Trophoblast cell (in vitro differentiated cells and primary cell): ENCODE data around the gene SLC36A4. TPM values are rescaled to one million over a fixed set of nuclear protein-coding genes. Genes with fewer than 3 reads are reported as not detected.
A peak's percentile ranks its signal among the peaks of the same experiment; 100 is the strongest.
"Not testable (repeated sequence)": the region's sequence is repeated elsewhere in the genome, so short reads cannot be mapped to it uniquely, and the experiment has no call there.

ENCODE experiments used
- DNase-seq, 2 donors: peaks; one replicate each; pipeline ENCODE4 v3.0.0-alpha.2; 2016
- H2AFZ ChIP-seq: 2 replicates; pipeline ENCODE4 v1.6.1; 2013; ENCODE audit warnings: low read length, moderate library complexity, mild to moderate bottlenecking; ENCODE audit not compliant: insufficient read depth, poor library complexity
- H2AK5ac ChIP-seq: 2 replicates; pipeline ENCODE4 v1.6.1; 2013; ENCODE audit warnings: mild to moderate bottlenecking, low read length
- H2BK120ac ChIP-seq: 2 replicates; pipeline ENCODE4 v1.6.1; 2013; ENCODE audit warnings: low read length, mild to moderate bottlenecking, moderate library complexity; ENCODE audit not compliant: insufficient read depth, poor library complexity
- H2BK12ac ChIP-seq: 2 replicates; pipeline ENCODE4 v1.6.1; 2013; ENCODE audit warnings: mild to moderate bottlenecking, low read length, moderate library complexity
- H2BK5ac ChIP-seq: 2 replicates; pipeline ENCODE4 v1.6.1; 2013; ENCODE audit warnings: low read length, low read depth, moderate library complexity, mild to moderate bottlenecking; ENCODE audit not compliant: poor library complexity
- H3K14ac ChIP-seq: 2 replicates; pipeline ENCODE4 v1.6.1; 2013; ENCODE audit warnings: mild to moderate bottlenecking, low read length
- H3K18ac ChIP-seq: 2 replicates; pipeline ENCODE4 v1.6.1; 2013; ENCODE audit warnings: mild to moderate bottlenecking, low read length
- H3K23ac ChIP-seq: 2 replicates; pipeline ENCODE4 v1.6.1; 2013; ENCODE audit warnings: low read length
- H3K27ac ChIP-seq: 2 replicates; pipeline ENCODE4 v1.5.1; 2013; ENCODE audit warnings: low read depth, mild to moderate bottlenecking, inconsistent platforms, low read length, moderate library complexity
- H3K27me3 ChIP-seq: 2 replicates; pipeline ENCODE4 v1.6.1; 2013; ENCODE audit warnings: inconsistent platforms, mild to moderate bottlenecking, low read length, moderate library complexity; ENCODE audit not compliant: insufficient read depth
- H3K36me3 ChIP-seq, 2 experiments: 1 replicate in 1 of 2; 2 replicates in 1 of 2; pipeline ENCODE4 v1.6.1; 2013; ENCODE audit warnings: low read length in 2 of 2, mild to moderate bottlenecking in 2 of 2, moderate library complexity in 1 of 2; ENCODE audit not compliant: insufficient read depth in 2 of 2, control insufficient read depth in 1 of 2
- H3K4ac ChIP-seq: 2 replicates; pipeline ENCODE4 v1.6.1; 2013; ENCODE audit warnings: low read depth, mild to moderate bottlenecking, low read length, moderate library complexity
- H3K4me1 ChIP-seq, 2 experiments: 1 replicate in 1 of 2; 2 replicates in 1 of 2; pipeline ENCODE4 v1.6.1; 2013; ENCODE audit warnings: low read length in 2 of 2, mild to moderate bottlenecking in 2 of 2, moderate library complexity in 1 of 2; ENCODE audit not compliant: insufficient read depth in 2 of 2, control insufficient read depth in 1 of 2
- H3K4me2 ChIP-seq: 2 replicates; pipeline ENCODE4 v1.6.1; 2013; ENCODE audit warnings: inconsistent platforms, mild to moderate bottlenecking, low read length, moderate library complexity
- H3K4me3 ChIP-seq: 2 replicates; pipeline ENCODE4 v1.5.1; 2013; ENCODE audit warnings: mild to moderate bottlenecking, low read depth, low read length, inconsistent platforms
- H3K79me1 ChIP-seq: one replicate; pipeline ENCODE4 v1.6.1; 2013; ENCODE audit warnings: low read length
- H3K79me2 ChIP-seq: 2 replicates; pipeline ENCODE4 v1.6.1; 2013; ENCODE audit warnings: low read length, mild to moderate bottlenecking; ENCODE audit not compliant: control insufficient read depth, insufficient read depth, poor library complexity
- H3K9ac ChIP-seq: 2 replicates; pipeline ENCODE4 v1.6.1; 2013; ENCODE audit warnings: mild to moderate bottlenecking, low read length
- H3K9me3 ChIP-seq: 2 replicates; pipeline ENCODE4 v1.6.1; 2013; ENCODE audit warnings: low read depth, mild to moderate bottlenecking, control low read depth, inconsistent platforms, low read length; ENCODE audit not compliant: insufficient read depth
- H4K12ac ChIP-seq: 2 replicates; pipeline ENCODE4 v1.6.1; 2013; ENCODE audit warnings: low read depth, mild to moderate bottlenecking, low read length, moderate library complexity
- H4K8ac ChIP-seq: 2 replicates; pipeline ENCODE4 v1.6.1; 2013; ENCODE audit warnings: low read depth, mild to moderate bottlenecking, low read length, moderate library complexity
- H4K91ac ChIP-seq: one replicate; pipeline ENCODE4 v1.6.1; 2013; ENCODE audit warnings: low read depth, mild to moderate bottlenecking, low read length, moderate library complexity
- WGBS: extraction: QIAGEN DNeasy Blood & Tissue Kit; methylation state at CpG from one replicate; pipeline ENCODE4 v1.1.7; 2013; ENCODE audit warnings: missing lambda C conversion rate; ENCODE audit not compliant: insufficient read length, insufficient coverage; ENCODE audit errors: extremely low coverage; 5-methylcytosine and 5-hydroxymethylcytosine counted together
- polyA plus RNA-seq: library from polyadenylated mRNA; stranded (reverse); fragments of 200-250 nt; gene quantifications from 2 replicates; pipeline ENCODE4 v1.2.3, GENCODE V29; 2013

Gene SLC36A4
- 21.5 and 22.9 TPM in 2 replicates for polyA plus RNA-seq

- peak within 1 kb of the TSS; percentile 93 for H3K18ac ChIP-seq
- peak within 1 kb of the TSS; percentile 90 for H3K27ac ChIP-seq
- H2BK120ac ChIP-seq, result peak within 1 kb of the TSS; percentile 77
- H3K4me2 ChIP-seq, result peak within 1 kb of the TSS; percentile 83
- H3K4me1 ChIP-seq, result peaks cover 0 to 5% of the 10 kb centered on the region in 2 experiments
- H2BK12ac ChIP-seq, result no peak within 1 kb of the TSS
- H3K4me3 ChIP-seq, result peak within 1 kb of the TSS; percentile 96
- no peak within 1 kb of the TSS for H3K23ac ChIP-seq
- peak within 1 kb of the TSS; percentile 92 for H2AFZ ChIP-seq
- H3K9ac ChIP-seq, result peak within 1 kb of the TSS; percentile 93
- WGBS, result no CpG with 5 or more reads among the region's 81 CpGs
- H3K4ac ChIP-seq, result peak within 1 kb of the TSS; percentile 82
- peak within 1 kb of the TSS; percentile 62 for H2AK5ac ChIP-seq
- H3K79me2 ChIP-seq, result peaks cover 5% of the 10 kb centered on the region
- H4K8ac ChIP-seq, result peak within 1 kb of the TSS; percentile 98
- peak within 1 kb of the TSS; percentile 95 for H3K14ac ChIP-seq
- H3K79me1 ChIP-seq, result peaks cover 7% of the 10 kb centered on the region
- peak; percentile 97 to 98 for DNase-seq
- H3K36me3 ChIP-seq, result no peaks in the 10 kb centered on the region
- H4K12ac ChIP-seq, result peak within 1 kb of the TSS; percentile 76
- peak within 1 kb of the TSS; percentile 97 for H4K91ac ChIP-seq
- peaks cover 2% of the 10 kb centered on the region for H3K9me3 ChIP-seq
- H2BK5ac ChIP-seq, result peak within 1 kb of the TSS; percentile 90
- H3K27me3 ChIP-seq, result no peaks in the 10 kb centered on the region
Observed at GRCh38 chr11:93197380-93198214, at the start of gene SLC36A4. SLC36A4 (minus strand) TSS chr11:93197991; CDS start chr11:93197832, 159 bp downstream.

- WGBS, result no CpG with 5 or more reads among the region's 3 CpGs
- DNase-seq, H3K36me3 ChIP-seq, H3K4ac ChIP-seq, H2BK5ac ChIP-seq, H3K9ac ChIP-seq, H3K27me3 ChIP-seq, H4K91ac ChIP-seq, H3K23ac ChIP-seq, H3K9me3 ChIP-seq, H4K8ac ChIP-seq, H3K4me3 ChIP-seq, H3K27ac ChIP-seq, H2BK12ac ChIP-seq, H3K18ac ChIP-seq, H3K14ac ChIP-seq, H3K79me1 ChIP-seq, H3K79me2 ChIP-seq, H2AK5ac ChIP-seq, H3K4me1 ChIP-seq, H4K12ac ChIP-seq, H2BK120ac ChIP-seq, H2AFZ ChIP-seq, H3K4me2 ChIP-seq: not testable (repeated sequence)
Observed at GRCh38 chr11:93246790-93247189, 49.0 kb upstream of the SLC36A4 start.

GRCh38 chr11:93244018-93244417 is 46.2 kb upstream of the SLC36A4 start:
- no CpG with 5 or more reads among the region's 1 CpG for WGBS
- no peak overlapping the region for H2BK120ac ChIP-seq
- no peak overlapping the region for H3K18ac ChIP-seq
- no peak overlapping the region for H2BK12ac ChIP-seq
- peak in 1 of 2 donors; percentile 80 for DNase-seq
- no peak overlapping the region for H3K4ac ChIP-seq
- H3K4me2 ChIP-seq, result no peak overlapping the region
- H3K4me1 ChIP-seq, result peaks cover 0 to 2% of the 10 kb centered on the region in 2 experiments
- H3K23ac ChIP-seq, result no peak overlapping the region
- no peak overlapping the region for H4K91ac ChIP-seq
- H3K79me1 ChIP-seq, result no peaks in the 10 kb centered on the region
- no peak overlapping the region for H4K12ac ChIP-seq
- no peak overlapping the region for H4K8ac ChIP-seq
- no peak overlapping the region for H2BK5ac ChIP-seq
- H3K9ac ChIP-seq, result no peak overlapping the region
- H2AK5ac ChIP-seq, result no peak overlapping the region
- H3K14ac ChIP-seq, result no peak overlapping the region
- no peak overlapping the region for H3K27ac ChIP-seq
- no peak overlapping the region for H3K4me3 ChIP-seq
- H2AFZ ChIP-seq, result no peak overlapping the region
- H3K36me3 ChIP-seq, result no peaks in the 10 kb centered on the region
- no peaks in the 10 kb centered on the region for H3K79me2 ChIP-seq
- H3K27me3 ChIP-seq, result no peaks in the 10 kb centered on the region
- no peaks in the 10 kb centered on the region for H3K9me3 ChIP-seq

GRCh38 chr11:93239966-93240365 is 42.2 kb upstream of the SLC36A4 start:
- no peak overlapping the region for H3K18ac ChIP-seq
- H3K9ac ChIP-seq, result no peak overlapping the region
- no peak overlapping the region for H3K27ac ChIP-seq
- no peaks in the 10 kb centered on the region for H3K79me2 ChIP-seq
- no peak for DNase-seq
- WGBS, result no CpG with 5 or more reads among the region's 3 CpGs
- no peaks in the 10 kb centered on the region for H3K27me3 ChIP-seq
- no peak overlapping the region for H2BK12ac ChIP-seq
- H4K12ac ChIP-seq, result no peak overlapping the region
- peaks cover 0 to 2% of the 10 kb centered on the region in 2 experiments for H3K4me1 ChIP-seq
- H4K91ac ChIP-seq, result no peak overlapping the region
- H3K4me3 ChIP-seq, result no peak overlapping the region
- H2BK120ac ChIP-seq, result no peak overlapping the region
- no peak overlapping the region for H3K14ac ChIP-seq
- no peaks in the 10 kb centered on the region for H3K9me3 ChIP-seq
- no peak overlapping the region for H2BK5ac ChIP-seq
- no peak overlapping the region for H2AK5ac ChIP-seq
- H2AFZ ChIP-seq, result no peak overlapping the region
- H3K36me3 ChIP-seq, result no peaks in the 10 kb centered on the region
- H3K4me2 ChIP-seq, result no peak overlapping the region
- H3K4ac ChIP-seq, result no peak overlapping the region
- H4K8ac ChIP-seq, result no peak overlapping the region
- H3K79me1 ChIP-seq, result no peaks in the 10 kb centered on the region
- H3K23ac ChIP-seq, result no peak overlapping the region
